Vagina (tissue), 2 donors: ENCODE data around the gene BAZ2B. TPM values are rescaled to one million over a fixed set of nuclear protein-coding genes. Genes with fewer than 3 reads are reported as not detected.
A peak's percentile ranks its signal among the peaks of the same experiment; 100 is the strongest.

Source experiments
- DNase-seq, 2 donors: peaks; one replicate each; pipeline ENCODE4 v3.0.0-alpha.2; 2017; ENCODE audit errors: extremely low spot score in 2 of 2
- H3K27ac ChIP-seq: fragments of 200-600 bp; sonication (generic); one replicate; pipeline ENCODE4 v1.5.1; 2019
- H3K27me3 ChIP-seq: fragments of 200-600 bp; sonication (generic); one replicate; pipeline ENCODE4 v1.5.1; 2019
- H3K36me3 ChIP-seq, 2 donors: fragments of 200-600 bp; sonication (generic); one replicate each; pipeline ENCODE4 v1.5.1; 2017 to 2019
- H3K4me1 ChIP-seq: fragments of 200-600 bp; sonication (generic); one replicate; pipeline ENCODE4 v1.5.1; 2019
- H3K4me3 ChIP-seq, 2 donors: fragments of 200-600 bp; sonication (generic); 1 replicate in 1 of 2; 2 replicates in 1 of 2; pipeline ENCODE4 v1.5.1; 2016 to 2019
- H3K9me3 ChIP-seq: fragments of 200-600 bp; sonication (generic); one replicate; pipeline ENCODE4 v1.5.1; 2019
- CTCF ChIP-seq, 3 experiments: fragments of 450-650 bp in 2 of 3; fragments of 200-600 bp in 1 of 3; sonication (generic) in 1 of 3; IDR thresholded peaks; one replicate each; pipeline ENCODE4 v1.5.1; 2017 to 2019; ENCODE audit warnings: antibody characterized with exemption in 3 of 3, mild to moderate bottlenecking in 2 of 3, moderate library complexity in 2 of 3
- POLR2A ChIP-seq, 2 donors: fragments of 450-650 bp; IDR thresholded peaks; one replicate each; pipeline ENCODE4 v1.6.1; 2017; ENCODE audit warnings: antibody characterized with exemption in 2 of 2, mild to moderate bottlenecking in 2 of 2, moderate library complexity in 2 of 2
- POLR2AphosphoS5 ChIP-seq, 2 donors: sonication (generic); formaldehyde crosslinking; IDR thresholded peaks; one replicate each; pipeline ENCODE4 v1.9.0; 2017; ENCODE audit warnings: antibody characterized with exemption in 2 of 2, mild to moderate bottlenecking in 2 of 2, low read depth in 1 of 2; ENCODE audit not compliant: insufficient read depth in 1 of 2
- intact Hi-C: fragments of 100-400 bp; cut with DNase I; formaldehyde crosslinking; loops from one replicate; pipeline ENCODE4 v1.15.1; 2023
- total RNA-seq: library from RNA; depleted of rRNA; stranded (reverse); fragments of >200 nt; gene quantifications from one replicate; pipeline ENCODE4 v1.2.3, GENCODE V29; 2016

Gene BAZ2B
- total RNA-seq, 1 donor from 2014 or later: 90.6 TPM

GRCh38 chr2:159617100-159617499 is 752 bp upstream of the BAZ2B start:
- H3K4me3 ChIP-seq: peak overlapping the region; percentile 73 to 88
- no peak for DNase-seq
- H3K27ac ChIP-seq: peak overlapping the region; percentile 99
- H3K4me1 ChIP-seq: peaks cover 29% of the 10 kb centered on the region
- H3K9me3 ChIP-seq: no peaks in the 10 kb centered on the region
- H3K36me3 ChIP-seq: no peaks in the 10 kb centered on the region
- intact Hi-C loops: no loop called here
- TF ChIP-seq POLR2A (IDR thresholded peaks at IDR 0.05): no peak
- TF ChIP-seq POLR2AphosphoS5 (IDR thresholded peaks at IDR 0.05; ENCODE audit: insufficient read depth in 1 of 2, low read depth in 1 of 2): no peak
- TF ChIP-seq CTCF (IDR thresholded peaks at IDR 0.05): no peak
- H3K27me3 ChIP-seq: no peaks in the 10 kb centered on the region

- Histone ChIP-seq H3K27me3 (no peaks in the 10 kb centered on the region), H3K4me1 (peaks cover 41% of the 10 kb centered on the region), H3K4me3 (peak overlapping the region; percentile 73 to 88), H3K27ac (peak overlapping the region; percentile 99), H3K9me3 (no peaks in the 10 kb centered on the region), H3K36me3 (no peaks in the 10 kb centered on the region)
- TF ChIP-seq POLR2A (IDR thresholded peaks at IDR 0.05) (peak in 1 of 2 donors; percentile 10), CTCF (IDR thresholded peaks at IDR 0.05) (no peak), POLR2AphosphoS5 (IDR thresholded peaks at IDR 0.05; ENCODE audit: insufficient read depth in 1 of 2, low read depth in 1 of 2) (peak in 1 of 2 donors; percentile 79)
- intact Hi-C loops: no loop called here
- DNase-seq: peak in 1 of 2 donors; percentile 96
These were observed 722 bp downstream of the BAZ2B start for GRCh38 chr2:159615367-159616285.

- no peak for DNase-seq
- H3K27me3 ChIP-seq: no peaks in the 10 kb centered on the region
- peak overlapping the region; percentile 99 for H3K27ac ChIP-seq
- peak overlapping the region; percentile 73 to 88 for H3K4me3 ChIP-seq
- no peaks in the 10 kb centered on the region for H3K36me3 ChIP-seq
- intact Hi-C loops: no loop called here
- H3K9me3 ChIP-seq: no peaks in the 10 kb centered on the region
- peaks cover 50% of the 10 kb centered on the region for H3K4me1 ChIP-seq
- no peak for TF ChIP-seq POLR2AphosphoS5 (IDR thresholded peaks at IDR 0.05; ENCODE audit: insufficient read depth in 1 of 2, low read depth in 1 of 2)
These were observed 1.6 kb downstream of the BAZ2B start for GRCh38 chr2:159614534-159615366.

- TF ChIP-seq POLR2AphosphoS5 (IDR thresholded peaks at IDR 0.05; ENCODE audit: insufficient read depth in 1 of 2, low read depth in 1 of 2) (no peak), POLR2A (IDR thresholded peaks at IDR 0.05) (no peak), CTCF (IDR thresholded peaks at IDR 0.05) (no peak)
- Histone ChIP-seq H3K27ac (peak overlapping the region; percentile 99), H3K4me3 (peak overlapping the region; percentile 73 to 88), H3K27me3 (no peaks in the 10 kb centered on the region), H3K36me3 (no peaks in the 10 kb centered on the region), H3K4me1 (peaks cover 60% of the 10 kb centered on the region), H3K9me3 (no peaks in the 10 kb centered on the region)
- no peak for DNase-seq
- intact Hi-C loops: no loop called here
These were observed 2.6 kb downstream of the BAZ2B start for GRCh38 chr2:159613651-159614285.

GRCh38 chr2:159613091-159613490 is 3.3 kb downstream of the BAZ2B start:
- no peak for DNase-seq
- no peaks in the 10 kb centered on the region for H3K27me3 ChIP-seq
- peaks cover 65% of the 10 kb centered on the region for H3K4me1 ChIP-seq
- H3K4me3 ChIP-seq: peak overlapping the region in 1 of 2 donors; percentile 73
- no peaks in the 10 kb centered on the region for H3K36me3 ChIP-seq
- intact Hi-C loops: no loop called here
- H3K27ac ChIP-seq: peak overlapping the region; percentile 99
- H3K9me3 ChIP-seq: no peaks in the 10 kb centered on the region
- TF ChIP-seq POLR2AphosphoS5 (IDR thresholded peaks at IDR 0.05; ENCODE audit: insufficient read depth in 1 of 2, low read depth in 1 of 2): no peak
- TF ChIP-seq CTCF (IDR thresholded peaks at IDR 0.05): no peak
- TF ChIP-seq POLR2A (IDR thresholded peaks at IDR 0.05): no peak
